Thymus (tissue), 11 donors: ENCODE results near the gene AHCYL1. TPM values are rescaled to one million over a fixed set of nuclear protein-coding genes. Genes with fewer than 3 reads are reported as not detected.

ENCODE experiments used
- DNase-seq, 9 donors: peaks; one replicate each; pipeline ENCODE4 v3.0.0-alpha.2; 2013; ENCODE audit warnings: low spot score in 9 of 9, low read depth in 6 of 9, missing footprints in 1 of 9
- H3K27ac ChIP-seq, 2 donors: one replicate each; pipeline ENCODE4 v1.5.1; 2013; ENCODE audit warnings: control low read depth in 1 of 2, low read depth in 1 of 2, low read length in 1 of 2, mild to moderate bottlenecking in 1 of 2, moderate library complexity in 1 of 2
- H3K27me3 ChIP-seq, 2 donors: one replicate each; pipeline ENCODE4 v1.5.1; 2013; ENCODE audit warnings: low read length in 1 of 2; ENCODE audit not compliant: control insufficient read depth in 2 of 2, insufficient read depth in 1 of 2
- H3K36me3 ChIP-seq, 2 donors: one replicate each; pipeline ENCODE4 v1.5.1; 2013; ENCODE audit warnings: low read length in 1 of 2, mild to moderate bottlenecking in 1 of 2, moderate library complexity in 1 of 2; ENCODE audit not compliant: control insufficient read depth in 2 of 2, insufficient read depth in 2 of 2
- H3K4me1 ChIP-seq, 2 donors: one replicate each; pipeline ENCODE4 v1.5.1; 2013; ENCODE audit warnings: low read length in 2 of 2; ENCODE audit not compliant: control insufficient read depth in 2 of 2, insufficient read depth in 2 of 2
- H3K4me3 ChIP-seq, 2 donors: one replicate each; pipeline ENCODE4 v1.5.1; 2013; ENCODE audit warnings: low read length in 2 of 2, control low read depth in 1 of 2, mild to moderate bottlenecking in 1 of 2
- H3K9me3 ChIP-seq, 2 donors: one replicate each; pipeline ENCODE4 v1.5.1; 2013; ENCODE audit warnings: low read length in 1 of 2, mild to moderate bottlenecking in 1 of 2; ENCODE audit not compliant: control insufficient read depth in 2 of 2, insufficient read depth in 1 of 2
- WGBS: extraction: QIAGEN DNeasy Blood & Tissue Kit; methylation state at CpG from one replicate; pipeline ENCODE4 v1.1.7; 2013; 5-methylcytosine and 5-hydroxymethylcytosine counted together
- polyA plus RNA-seq: library from polyadenylated mRNA; stranded (reverse); fragments of 200-250 nt; gene quantifications from one replicate; pipeline ENCODE4 v1.2.3, GENCODE V29; 2013
- total RNA-seq: library from RNA; stranded (reverse); fragments of 120-200 nt; gene quantifications from one replicate; pipeline ENCODE4 v1.2.4, GENCODE V29; 2013
- donor health status: healthy.

AHCYL1 gene
- total and polyA plus RNA-seq, 2 donors: 19.3 to 33.7 TPM

GRCh38 chr1:109989506-109990301 lies 5.1 kb downstream of the AHCYL1 start:
- Histone ChIP-seq H3K27me3 (no peaks in the 10 kb centered on the region), H3K4me3 (no peak overlapping the region), H3K36me3 (no peaks in the 10 kb centered on the region), H3K4me1 (peaks cover 13 to 14% of the 10 kb centered on the region in 2 donors), H3K9me3 (no peaks in the 10 kb centered on the region), H3K27ac (no peak overlapping the region)
- 93% methylated on average over 9 of the region's 9 CpGs for WGBS
- DNase-seq: no peak

DNA sequence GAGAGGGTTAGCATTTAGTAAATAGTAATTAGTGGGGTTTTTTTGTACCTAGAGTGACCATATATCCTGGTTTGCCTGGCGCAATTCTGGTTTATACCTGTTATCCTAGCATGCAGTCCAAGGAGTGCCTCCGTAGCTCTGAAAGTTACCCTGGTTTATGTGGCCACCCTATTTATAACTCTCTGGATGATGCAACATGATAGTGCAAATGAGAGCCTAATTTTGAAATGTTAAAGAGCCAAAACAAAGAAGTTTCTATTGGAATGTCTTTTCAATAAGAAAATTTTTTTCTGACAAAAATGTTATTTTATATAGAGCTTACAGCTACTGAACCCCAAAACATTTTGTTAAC lies 5.7 kb downstream of the AHCYL1 start:
- 96% methylated on average over 2 of the region's 2 CpGs for whole genome bisulfite sequencing
- Histone ChIP-seq H3K36me3 (no peaks in the 10 kb centered on the region), H3K9me3 (no peaks in the 10 kb centered on the region), H3K27me3 (no peaks in the 10 kb centered on the region), H3K27ac (no peak overlapping the region), H3K4me3 (no peak overlapping the region), H3K4me1 (peaks cover 11 to 14% of the 10 kb centered on the region in 2 donors)
- DNase-seq: no peak

DNA sequence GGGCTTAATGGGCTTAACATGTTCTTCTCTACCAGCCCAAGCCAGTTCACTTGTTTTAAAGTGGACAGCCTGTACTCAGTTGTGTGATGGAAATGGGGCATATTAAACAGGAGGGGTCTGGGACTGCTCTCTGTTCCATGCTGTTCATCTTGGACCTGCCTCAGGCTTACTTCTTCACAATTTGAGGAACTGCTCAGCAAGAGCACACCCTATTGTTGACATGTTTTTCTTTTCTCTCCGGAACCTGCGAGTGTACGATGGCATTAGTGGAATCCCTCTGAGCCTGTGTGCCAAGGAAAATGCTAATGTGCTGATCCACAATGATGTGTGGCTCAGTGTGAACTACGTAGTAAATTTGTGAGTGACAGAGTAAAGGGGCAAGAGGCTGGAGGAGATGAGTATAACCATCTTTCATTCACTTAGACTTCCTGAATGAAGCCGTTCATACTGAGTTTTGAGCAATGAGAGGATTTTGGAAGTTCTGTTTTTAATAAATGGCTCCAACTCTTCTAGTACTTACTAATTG lies 6.9 kb downstream of the AHCYL1 start:
- H3K27ac ChIP-seq: no peak overlapping the region
- H3K9me3 ChIP-seq: no peaks in the 10 kb centered on the region
- DNase-seq: no peak
- 98% methylated on average over 5 of the region's 5 CpGs for WGBS
- H3K4me3 ChIP-seq: no peak overlapping the region
- H3K4me1 ChIP-seq: peaks cover 0 to 5% of the 10 kb centered on the region in 2 donors
- no peaks in the 10 kb centered on the region for H3K36me3 ChIP-seq
- no peaks in the 10 kb centered on the region for H3K27me3 ChIP-seq

GRCh38 chr1:109993885-109994284 lies 9.3 kb downstream of the AHCYL1 start:
- no peak overlapping the region for H3K27ac ChIP-seq
- H3K36me3 ChIP-seq: no peaks in the 10 kb centered on the region
- 98% methylated on average over 3 of the region's 3 CpGs for WGBS

GRCh38 chr1:109994654-109995053 lies 10.1 kb downstream of the AHCYL1 start:
- no peak overlapping the region for H3K27ac ChIP-seq
- H3K27me3 ChIP-seq: no peaks in the 10 kb centered on the region
- H3K36me3 ChIP-seq: no peaks in the 10 kb centered on the region
- 98% methylated on average over 1 of the region's 1 CpG for WGBS
- no peaks in the 10 kb centered on the region for H3K4me1 ChIP-seq
- no peak for DNase-seq
- H3K4me3 ChIP-seq: no peak overlapping the region
- H3K9me3 ChIP-seq: no peaks in the 10 kb centered on the region

More at GRCh38 chr1:109993885-109994284, 9.3 kb downstream of the AHCYL1 start:
- Histone ChIP-seq H3K9me3 (no peaks in the 10 kb centered on the region), H3K4me3 (no peak overlapping the region), H3K27me3 (no peaks in the 10 kb centered on the region), H3K4me1 (no peaks in the 10 kb centered on the region)
- no peak for DNase-seq

DNA sequence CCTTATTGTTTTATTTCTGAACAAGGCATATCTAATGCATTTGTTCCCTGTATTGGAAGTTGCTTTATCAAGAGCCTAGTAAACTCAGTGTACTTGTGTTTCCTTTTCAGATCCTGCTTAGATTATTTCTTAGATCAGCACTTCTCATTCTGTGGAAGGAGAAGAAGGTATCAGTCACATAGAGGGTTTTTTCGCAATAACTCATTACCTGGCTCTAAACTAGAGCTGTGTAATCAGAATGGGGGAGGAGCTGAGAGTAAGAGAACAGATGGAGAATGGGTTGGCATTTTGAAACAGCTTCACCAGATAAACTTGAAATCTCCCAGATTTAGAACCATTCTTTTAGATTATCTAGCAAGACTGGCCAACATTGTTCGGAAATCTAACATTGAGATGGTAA lies 11.0 kb downstream of the AHCYL1 start:
- WGBS: 98% methylated on average over 2 of the region's 2 CpGs
- no peaks in the 10 kb centered on the region for H3K27me3 ChIP-seq
- no peaks in the 10 kb centered on the region for H3K36me3 ChIP-seq
- no peaks in the 10 kb centered on the region for H3K4me1 ChIP-seq
- no peak for DNase-seq
- H3K27ac ChIP-seq: no peak overlapping the region
- no peaks in the 10 kb centered on the region for H3K9me3 ChIP-seq
- no peak overlapping the region for H3K4me3 ChIP-seq

DNA sequence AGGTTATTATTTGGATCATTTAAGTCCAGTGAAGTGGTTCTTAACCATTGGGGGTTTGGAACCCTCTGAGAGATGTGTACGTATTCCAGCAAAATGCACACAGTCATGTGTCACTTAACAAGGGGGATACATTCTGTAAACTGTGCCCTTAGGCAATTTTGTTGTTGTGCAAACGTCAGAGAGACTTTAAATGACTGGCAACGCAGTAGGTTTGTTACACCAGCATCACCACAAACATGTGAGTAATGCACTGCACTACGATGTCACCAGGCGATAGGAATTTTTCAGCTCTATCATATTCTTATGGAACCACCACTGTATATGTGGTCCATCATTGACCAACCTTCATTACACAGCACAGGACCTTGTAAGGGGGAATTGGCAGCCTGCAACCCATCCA lies 11.9 kb downstream of the AHCYL1 start:
- no peak overlapping the region for H3K27ac ChIP-seq
- 98% methylated on average over 5 of the region's 5 CpGs for WGBS
- no peaks in the 10 kb centered on the region for H3K36me3 ChIP-seq
- no peaks in the 10 kb centered on the region for H3K27me3 ChIP-seq
- H3K4me3 ChIP-seq: no peak overlapping the region
- DNase-seq: no peak
- H3K9me3 ChIP-seq: no peaks in the 10 kb centered on the region
- H3K4me1 ChIP-seq: no peaks in the 10 kb centered on the region

- H3K4me3 ChIP-seq: no peak overlapping the region
- no peak overlapping the region for H3K27ac ChIP-seq
- H3K36me3 ChIP-seq: no peaks in the 10 kb centered on the region
- DNase-seq: no peak
- H3K4me1 ChIP-seq: no peaks in the 10 kb centered on the region
- H3K27me3 ChIP-seq: no peaks in the 10 kb centered on the region
- WGBS: 97% methylated on average over 7 of the region's 7 CpGs
- H3K9me3 ChIP-seq: no peaks in the 10 kb centered on the region
These were observed 12.8 kb downstream of the AHCYL1 start for GRCh38 chr1:109997204-109997866.

DNA sequence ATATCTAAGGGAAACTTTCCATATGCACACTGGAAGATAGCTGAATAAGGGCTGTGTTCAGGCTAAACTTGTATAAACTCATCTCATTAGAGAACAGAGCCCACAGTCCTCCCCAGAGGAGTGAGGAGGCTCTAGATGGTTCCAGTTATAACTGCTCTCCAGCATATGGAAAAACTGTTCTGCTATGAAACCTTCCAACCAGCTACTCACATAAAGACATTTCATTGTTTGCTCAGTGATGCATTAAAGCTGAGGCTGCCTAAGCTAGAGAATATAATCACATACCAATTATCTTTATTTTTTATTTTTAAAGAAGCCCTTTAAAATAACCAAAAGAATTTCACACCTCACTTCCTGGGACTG lies 13.3 kb downstream of the AHCYL1 start:
- H3K27ac ChIP-seq: no peak overlapping the region
- H3K27me3 ChIP-seq: no peaks in the 10 kb centered on the region
- no peaks in the 10 kb centered on the region for H3K9me3 ChIP-seq

More for the DNA sequence above, 13.3 kb downstream of the AHCYL1 start:
- Histone ChIP-seq H3K4me3 (no peak overlapping the region), H3K36me3 (no peaks in the 10 kb centered on the region), H3K4me1 (no peaks in the 10 kb centered on the region)
- no peak for DNase-seq
